SU-DHL-6 (cell line): ENCODE results near the gene C4BPB.
A peak's percentile ranks its signal among the peaks of the same experiment; 100 is the strongest.

Experiments used
- H2AFZ ChIP-seq: fragments of 200-600 bp; sonication (generic); 2 replicates; pipeline ENCODE4 v1.6.1; 2014; ENCODE audit warnings: low read depth, mild to moderate bottlenecking, moderate library complexity, mixed read lengths, antibody characterized with exemption, low read length; ENCODE audit not compliant: severe bottlenecking
- H3F3A ChIP-seq: fragments of 200-600 bp; shearing (Covaris generic); 2 replicates; pipeline ENCODE4 v1.6.0; 2016; ENCODE audit warnings: antibody characterized with exemption, mild to moderate bottlenecking; ENCODE audit not compliant: insufficient read depth
- H3K27ac ChIP-seq: fragments of 200-600 bp; sonication (generic); 2 replicates; pipeline ENCODE4 v1.5.1; 2016; ENCODE audit warnings: low read depth, mild to moderate bottlenecking, low read length, moderate library complexity, mixed read lengths
- H3K27me3 ChIP-seq: fragments of 200-600 bp; sonication (generic), shearing (Covaris generic); 2 replicates; pipeline ENCODE4 v1.6.0; 2014; ENCODE audit warnings: mild to moderate bottlenecking, low read length
- H3K36me3 ChIP-seq: fragments of 200-600 bp; sonication (generic); 2 replicates; pipeline ENCODE4 v1.6.1; 2014; ENCODE audit warnings: mild to moderate bottlenecking, low read length, mixed read lengths
- H3K4me2 ChIP-seq: fragments of 300-600, 200-600 bp; shearing (Covaris generic), sonication (generic); 2 replicates; pipeline ENCODE4 v1.6.0; 2014; ENCODE audit warnings: low read length, low read depth, mild to moderate bottlenecking; ENCODE audit not compliant: poor library complexity, severe bottlenecking
- H3K4me3 ChIP-seq: fragments of 200-600 bp; sonication (generic); 2 replicates; pipeline ENCODE4 v1.5.1; 2014; ENCODE audit warnings: antibody characterized with exemption, low read length, mild to moderate bottlenecking, mixed read lengths; ENCODE audit not compliant: insufficient read depth, poor library complexity, severe bottlenecking
- H3K79me2 ChIP-seq: fragments of 200-600 bp; sonication (generic); 2 replicates; pipeline ENCODE4 v1.6.1; 2014; ENCODE audit warnings: mild to moderate bottlenecking, low read length, moderate library complexity; ENCODE audit not compliant: insufficient read depth
- H3K9ac ChIP-seq: fragments of 200-600 bp; sonication (generic); 2 replicates; pipeline ENCODE4 v1.7.0; 2014; ENCODE audit warnings: mild to moderate bottlenecking, low read length
- H3K9me2 ChIP-seq: fragments of 200-600 bp; sonication (generic); replicated peaks from 2 replicates; pipeline ENCODE4 v1.6.1; 2014; ENCODE audit warnings: low read length; ENCODE audit not compliant: insufficient read depth
- H3K9me3 ChIP-seq: fragments of 200-600 bp; sonication (generic); 2 replicates; pipeline ENCODE4 v1.6.1; 2014; ENCODE audit warnings: low read length, mixed read lengths; ENCODE audit not compliant: insufficient read depth
- H4K20me1 ChIP-seq: fragments of 200-600 bp; sonication (generic); 2 replicates; pipeline ENCODE4 v1.6.1; 2014; ENCODE audit warnings: low read depth, mild to moderate bottlenecking, antibody characterized with exemption, low read length, moderate library complexity, mixed read lengths
- CTCF ChIP-seq: fragments of 200-600 bp; sonication (generic); IDR thresholded peaks from one replicate; pipeline ENCODE4 v1.5.1; 2017; ENCODE audit warnings: antibody characterized with exemption, mild to moderate bottlenecking, low read length, moderate library complexity; ENCODE audit not compliant: insufficient read depth, poor library complexity, severe bottlenecking
- EZH2phosphoT487 ChIP-seq: fragments of 200-600 bp; sonication (generic), shearing (Covaris generic); conservative IDR thresholded peaks from 2 replicates; pipeline ENCODE4 v1.6.1; 2018; ENCODE audit warnings: mild to moderate bottlenecking, antibody characterized with exemption, low read length, moderate library complexity, mixed read lengths

The C4BPB gene

GRCh38 chr1:207084232-207084631 is 4.4 kb upstream of the C4BPB start:
- no peaks in the 10 kb centered on the region for H3K27me3 ChIP-seq
- H2AFZ ChIP-seq = no peak overlapping the region
- no peaks in the 10 kb centered on the region for H3K79me2 ChIP-seq
- no peaks in the 10 kb centered on the region for H3K9me3 ChIP-seq
- no peak overlapping the region for H3K4me2 ChIP-seq
- no peaks in the 10 kb centered on the region for H4K20me1 ChIP-seq
- TF ChIP-seq EZH2phosphoT487 = no peak
- no peak for TF ChIP-seq CTCF
- H3K4me3 ChIP-seq = no peak overlapping the region
- H3K27ac ChIP-seq = no peak overlapping the region
- no peaks in the 10 kb centered on the region for H3F3A ChIP-seq
- H3K9me2 ChIP-seq = no peaks in the 10 kb centered on the region
- H3K36me3 ChIP-seq = no peaks in the 10 kb centered on the region
- no peak overlapping the region for H3K9ac ChIP-seq

- Histone ChIP-seq H4K20me1 (no peaks in the 10 kb centered on the region), H3K4me3 (no peak overlapping the region), H2AFZ (no peak overlapping the region), H3F3A (no peaks in the 10 kb centered on the region), H3K9me2 (no peaks in the 10 kb centered on the region), H3K27ac (no peak overlapping the region), H3K9ac (no peak overlapping the region), H3K27me3 (no peaks in the 10 kb centered on the region), H3K9me3 (no peaks in the 10 kb centered on the region), H3K79me2 (no peaks in the 10 kb centered on the region), H3K36me3 (no peaks in the 10 kb centered on the region), H3K4me2 (no peak overlapping the region)
- no peak for TF ChIP-seq EZH2phosphoT487
- TF ChIP-seq CTCF = peak; percentile 31
These were observed 3.9 kb upstream of the C4BPB start for GRCh38 chr1:207084701-207085180.

GRCh38 chr1:207085887-207086286 is 2.8 kb upstream of the C4BPB start:
- Histone ChIP-seq H3K27ac (no peak overlapping the region), H3K9me2 (no peaks in the 10 kb centered on the region), H3F3A (no peaks in the 10 kb centered on the region), H3K36me3 (no peaks in the 10 kb centered on the region), H4K20me1 (no peaks in the 10 kb centered on the region), H3K79me2 (no peaks in the 10 kb centered on the region), H3K9me3 (no peaks in the 10 kb centered on the region), H3K4me3 (no peak overlapping the region), H3K27me3 (no peaks in the 10 kb centered on the region), H3K4me2 (no peak overlapping the region), H2AFZ (no peak overlapping the region), H3K9ac (no peak overlapping the region)
- TF ChIP-seq EZH2phosphoT487 (no peak), CTCF (no peak)
